GM19397 (cell line): ENCODE data around the gene SCN5A.
A peak's percentile ranks its signal among the peaks of the same experiment; 100 is the strongest.

Experiments used
- ATAC-seq: cut with Tn5 transposase; IDR thresholded peaks from one replicate; pipeline ENCODE4 v1.9.1; 2021; ENCODE audit warnings: mild to moderate bottlenecking, moderate library complexity; ENCODE audit not compliant: unreplicated experiment

Gene SCN5A

GRCh38 chr3:38545983-38546382 is 103.5 kb downstream of the SCN5A start:
- ATAC-seq, result no peak

- ATAC-seq, result no peak
Observed at GRCh38 chr3:38545550-38545949, 103.9 kb downstream of the SCN5A start.

DNA sequence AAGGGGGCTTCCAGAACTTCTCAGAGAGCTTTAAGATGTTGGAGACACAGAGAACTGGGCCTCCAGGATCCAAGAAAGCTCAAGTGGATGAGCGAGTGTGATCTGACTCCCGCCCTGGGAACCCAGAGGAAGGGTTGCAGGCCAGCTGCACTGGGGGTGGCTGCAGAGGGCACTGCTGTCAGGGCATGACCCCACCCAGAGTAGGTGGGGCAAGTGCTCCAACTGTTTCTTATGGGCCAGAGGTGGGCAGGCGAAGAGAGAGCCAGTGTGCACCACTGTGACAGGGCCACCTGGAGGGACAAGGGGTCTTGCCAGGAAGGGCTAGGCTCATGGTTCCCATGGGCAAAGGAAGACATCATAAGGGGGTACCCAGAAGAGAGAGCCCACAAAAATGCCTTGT is 104.6 kb downstream of the SCN5A start:
- ATAC-seq, result no peak

DNA sequence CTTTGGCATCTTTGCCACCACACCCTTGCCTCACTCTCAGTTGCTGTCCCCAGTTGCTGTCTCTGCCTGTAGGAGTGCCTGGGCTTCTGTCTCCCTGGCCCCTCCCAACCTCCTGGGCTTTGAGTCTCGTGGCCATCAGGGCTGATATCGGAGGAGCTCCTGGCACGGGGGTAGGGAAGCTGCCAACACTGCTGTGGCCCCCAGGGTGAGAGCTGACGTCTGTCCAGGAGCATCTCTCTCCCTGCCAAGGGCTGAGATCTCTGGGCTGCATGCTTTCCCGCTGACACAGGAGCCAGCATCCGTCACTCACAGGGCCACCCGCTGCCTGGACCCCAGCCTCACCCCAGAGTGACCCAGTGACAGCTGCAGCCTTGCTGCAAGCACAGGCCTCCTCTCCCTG is 105.9 kb downstream of the SCN5A start:
- no peak for ATAC-seq

DNA sequence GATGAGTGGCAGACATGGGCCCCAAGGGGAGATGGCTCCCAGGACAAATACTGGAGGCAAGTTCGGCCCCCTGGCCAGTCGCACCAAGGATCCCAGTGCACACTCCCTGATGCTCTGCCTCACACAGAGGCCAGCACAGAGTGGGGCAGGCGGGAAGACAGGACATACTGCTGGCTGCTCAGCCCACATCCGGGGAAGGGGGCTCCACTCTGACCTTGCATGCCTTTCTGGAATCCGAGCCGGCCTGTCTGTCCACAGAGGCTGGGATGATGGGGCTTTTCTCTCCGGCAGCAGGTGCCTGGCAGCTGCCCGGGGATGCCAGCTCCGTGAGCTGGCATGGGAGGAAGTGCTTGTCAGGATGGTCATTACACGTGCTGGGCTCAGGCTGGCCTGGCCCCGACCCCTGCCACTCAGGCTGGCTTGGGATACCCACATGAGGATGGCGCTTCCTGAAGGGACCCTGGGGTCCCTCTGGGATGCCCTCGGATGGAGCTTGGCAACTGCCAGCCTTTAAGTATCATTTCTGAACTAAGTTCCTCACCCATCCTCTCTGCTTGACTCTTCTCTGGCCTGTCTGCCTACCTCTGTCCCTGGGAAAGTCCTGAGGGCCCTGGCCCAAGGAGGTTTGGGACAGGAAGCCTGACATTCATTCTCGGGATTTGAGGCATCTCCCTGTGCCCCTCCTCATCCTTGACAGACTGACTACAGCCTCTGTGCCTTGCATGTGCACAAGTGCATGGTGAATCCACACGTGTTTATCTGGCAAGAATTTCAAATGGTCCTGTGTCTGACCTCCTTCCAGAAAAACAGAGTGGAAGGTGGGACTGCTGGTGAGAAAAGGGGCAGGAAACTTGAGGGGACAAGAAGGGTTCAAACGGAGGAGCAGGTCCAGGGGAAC is 106.8 kb downstream of the SCN5A start:
- no peak for ATAC-seq

- no peak for ATAC-seq
Observed at GRCh38 chr3:38541806-38542205, 107.7 kb downstream of the SCN5A start.

DNA sequence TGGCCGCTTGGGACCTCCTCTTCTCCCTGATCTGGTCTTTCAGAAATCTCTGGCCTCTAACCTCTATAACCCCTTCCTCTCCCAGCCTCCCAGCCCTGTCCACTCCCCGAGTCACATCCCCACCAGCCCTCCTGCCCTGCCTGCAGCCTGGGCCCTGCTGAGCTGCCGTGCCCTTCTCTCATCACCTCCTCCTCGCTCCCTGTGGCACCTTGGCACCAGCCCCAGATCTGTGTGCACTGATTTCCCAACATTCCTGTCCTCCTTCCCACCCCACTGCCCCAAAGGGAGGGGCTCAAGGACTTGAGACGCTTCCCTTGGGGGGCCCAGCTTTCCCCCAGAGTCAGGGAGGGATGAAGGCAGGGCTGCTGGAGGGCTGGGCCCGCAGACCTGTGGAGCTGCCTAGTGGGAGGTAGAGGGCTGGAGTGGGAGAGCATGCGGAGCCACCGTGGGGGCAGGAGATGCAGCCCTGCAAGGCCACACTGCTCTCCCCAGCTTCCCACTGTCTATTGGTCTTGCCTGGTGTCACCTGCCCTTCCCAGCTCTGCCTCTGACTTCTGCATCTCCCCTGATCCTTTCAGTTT is 110.6 kb downstream of the SCN5A start:
- no peak for ATAC-seq

- ATAC-seq, result no peak
Observed at GRCh38 chr3:38536671-38537070, 112.8 kb downstream of the SCN5A start.

DNA sequence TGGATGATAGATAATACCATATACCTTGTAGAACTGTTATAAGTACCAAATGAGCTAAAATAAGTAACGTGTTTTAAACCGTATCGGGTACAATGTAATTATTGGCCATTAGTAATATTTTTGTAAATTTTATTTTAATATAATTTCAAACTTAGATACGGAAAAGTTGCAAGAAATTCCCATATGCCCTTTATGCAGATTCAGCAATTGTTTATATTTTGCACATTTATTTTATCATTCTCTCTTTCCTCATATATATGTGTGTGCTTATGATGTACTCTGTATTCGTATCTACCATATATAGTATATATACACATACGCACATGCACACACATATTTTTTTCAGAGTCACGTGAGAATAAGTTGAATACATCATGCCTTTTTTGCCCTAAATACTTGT is 114.9 kb downstream of the SCN5A start:
- ATAC-seq, result no peak

DNA sequence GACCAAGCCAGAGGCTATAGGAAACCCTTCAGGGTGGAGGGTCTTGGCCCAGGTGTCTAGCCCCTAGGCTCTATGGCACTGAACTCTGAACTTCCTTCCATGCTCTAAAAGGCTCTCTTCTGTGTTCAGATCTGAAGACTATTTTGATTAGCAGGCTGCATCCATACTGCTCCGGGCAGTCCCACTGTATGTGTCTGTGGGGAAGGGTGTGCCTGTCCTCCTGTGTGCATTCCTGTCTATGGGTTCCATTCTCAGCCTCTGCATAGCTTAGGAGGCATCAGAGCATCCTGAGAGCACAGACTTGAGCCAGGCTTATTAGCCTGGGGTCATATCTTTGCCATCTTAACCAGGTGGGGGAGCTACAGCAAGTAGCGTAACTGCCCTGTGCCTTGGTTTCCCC is 115.3 kb downstream of the SCN5A start:
- ATAC-seq, result no peak

- ATAC-seq, result no peak
Observed at GRCh38 chr3:38533285-38533976, 116.1 kb downstream of the SCN5A start.

DNA sequence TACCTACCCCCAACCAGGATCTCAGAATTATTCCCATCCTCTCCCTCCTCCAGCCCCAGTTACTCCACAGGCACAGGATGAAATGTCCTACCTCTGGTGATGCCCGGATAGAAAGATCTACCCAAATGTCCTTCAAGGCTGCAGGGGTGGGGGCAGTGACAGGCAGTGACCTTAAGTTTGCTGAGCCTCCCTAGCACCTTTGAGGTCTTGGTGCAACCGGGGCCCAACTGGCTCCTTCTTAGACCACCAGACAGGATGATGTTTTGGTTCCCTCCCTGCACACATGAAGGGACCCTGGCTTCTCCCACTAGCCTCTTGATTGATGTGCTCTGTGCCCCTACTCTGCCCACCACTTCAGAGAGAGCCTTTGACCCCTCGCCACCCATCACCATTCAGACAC is 117.0 kb downstream of the SCN5A start:
- ATAC-seq, result no peak

DNA sequence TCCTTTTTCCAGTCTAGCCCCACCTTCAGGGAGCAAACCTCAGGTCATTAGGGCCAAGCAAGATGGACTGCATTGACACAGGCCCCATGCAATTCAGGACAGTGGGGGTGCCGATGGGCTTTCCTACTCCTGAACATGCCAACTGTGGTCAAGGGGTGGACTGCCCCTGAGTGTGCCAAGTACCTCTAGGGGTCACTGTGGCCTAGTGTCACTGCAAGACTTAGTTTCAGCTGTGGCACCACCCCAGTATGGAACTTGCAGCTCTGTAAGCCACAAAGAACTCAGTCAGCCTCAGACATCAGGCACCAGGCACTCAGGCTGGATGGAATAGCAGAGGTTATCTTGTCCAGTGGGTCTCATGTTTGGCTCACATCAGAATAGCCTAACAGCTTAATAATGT is 121.0 kb downstream of the SCN5A start:
- ATAC-seq, result no peak

DNA sequence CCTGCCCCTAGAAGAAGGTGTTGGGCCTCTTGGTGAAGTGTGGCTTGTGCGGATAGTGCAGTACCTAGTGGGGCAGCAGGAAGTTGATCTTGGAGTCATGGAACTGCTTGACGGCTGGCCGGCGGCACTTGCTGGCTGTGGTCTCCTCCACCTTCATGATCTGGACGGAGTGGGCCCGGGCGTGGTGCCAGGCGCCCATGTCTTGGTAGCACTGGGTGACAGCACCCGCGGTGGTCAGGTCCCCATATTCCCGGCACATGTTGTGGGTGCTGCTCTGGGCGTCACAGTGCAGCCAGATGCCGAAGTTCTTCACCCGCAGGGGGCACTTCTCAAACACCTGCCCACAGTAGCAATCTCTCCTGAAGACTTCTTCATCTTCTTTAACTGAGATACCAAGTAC is 122.7 kb downstream of the SCN5A start:
- ATAC-seq, result no peak

DNA sequence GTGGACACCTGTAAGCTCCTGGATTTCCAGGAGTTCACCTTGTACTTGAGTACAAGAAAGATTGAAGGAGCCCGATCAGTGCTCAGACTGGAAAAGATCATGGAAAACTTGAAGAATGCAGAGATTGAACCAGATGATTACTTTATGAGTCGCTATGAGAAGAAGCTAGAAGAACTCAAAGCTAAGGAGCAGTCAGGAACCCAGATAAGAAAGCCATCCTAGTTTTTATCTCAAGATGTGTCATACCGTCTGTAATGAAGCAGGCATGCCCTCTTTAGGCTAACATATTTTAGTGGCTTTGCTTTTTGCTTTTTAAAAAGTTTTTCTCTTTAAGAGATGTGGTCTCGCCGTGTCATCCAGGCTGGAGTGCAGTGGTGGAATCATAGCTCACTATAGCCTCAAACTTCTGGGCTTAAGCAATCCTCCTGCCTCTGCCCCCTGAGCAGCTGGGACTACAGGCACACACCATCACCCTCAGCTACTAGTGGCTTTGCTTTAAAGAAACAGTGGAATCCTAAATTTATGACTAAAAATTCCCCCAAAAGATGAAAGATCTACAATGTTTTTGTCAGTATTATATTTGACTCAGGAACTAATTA is 125.2 kb downstream of the SCN5A start:
- no peak for ATAC-seq

DNA sequence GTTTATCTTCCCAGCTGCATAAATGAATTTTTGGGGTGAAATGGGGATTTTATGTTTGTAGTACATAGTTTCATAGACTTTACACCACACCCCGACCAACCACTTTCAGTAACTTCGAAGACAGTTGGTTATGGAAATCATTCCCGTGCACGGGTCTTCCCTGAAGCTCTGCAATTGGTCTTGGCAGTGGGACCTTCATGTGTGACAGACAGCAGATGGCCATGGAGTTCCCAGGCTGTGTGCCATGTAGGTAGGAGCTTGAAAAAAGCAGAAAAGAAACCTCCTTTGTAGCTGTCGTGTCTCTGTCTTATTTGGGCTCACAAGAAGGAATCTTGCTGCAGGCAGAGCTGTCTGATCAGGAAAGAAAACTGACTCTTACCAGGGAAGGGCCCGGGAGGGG is 127.5 kb downstream of the SCN5A start:
- no peak for ATAC-seq

GRCh38 chr3:38521391-38521987 is 128.0 kb downstream of the SCN5A start:
- peak; percentile 57 for ATAC-seq

- no peak for ATAC-seq
Observed at GRCh38 chr3:38519651-38520050, 129.8 kb downstream of the SCN5A start.

DNA sequence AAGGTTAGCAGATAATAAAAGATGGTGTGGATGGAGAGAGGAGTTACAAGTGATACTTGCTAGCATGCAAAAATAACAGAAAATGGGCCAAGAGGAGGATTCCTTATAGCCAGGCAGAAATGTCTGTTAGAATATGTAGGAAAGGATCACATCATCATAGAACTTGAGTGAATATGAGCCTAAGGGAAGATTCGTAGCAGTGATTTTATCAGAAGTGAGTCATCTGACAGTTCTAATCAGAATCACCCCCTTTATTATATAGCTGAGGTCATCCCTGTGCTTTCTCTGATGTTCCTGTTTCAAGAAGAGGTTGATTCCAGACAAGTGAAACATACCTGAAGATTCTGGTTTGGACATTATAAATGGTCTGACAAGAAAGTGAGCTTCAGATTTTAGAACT is 130.5 kb downstream of the SCN5A start:
- ATAC-seq, result no peak

GRCh38 chr3:38516669-38517068 is 132.8 kb downstream of the SCN5A start:
- no peak for ATAC-seq

- no peak for ATAC-seq
Observed at GRCh38 chr3:38515367-38515766, 134.1 kb downstream of the SCN5A start.
